Stimulated activated CD4-positive, alpha-beta T cell treated with anti-CD3 and anti-CD28 coated beads, Interleukin-1b, Interleukin-23, amount 100 ng/mL, for 1 hour (primary cell): ENCODE results near the gene SLAMF9.

Experiments used
- DNase-seq, 2 donors: peaks; one replicate each; pipeline ENCODE4 v3.0.0-alpha.2; 2020; ENCODE audit warnings: low read depth in 2 of 2

SLAMF9 gene

DNA sequence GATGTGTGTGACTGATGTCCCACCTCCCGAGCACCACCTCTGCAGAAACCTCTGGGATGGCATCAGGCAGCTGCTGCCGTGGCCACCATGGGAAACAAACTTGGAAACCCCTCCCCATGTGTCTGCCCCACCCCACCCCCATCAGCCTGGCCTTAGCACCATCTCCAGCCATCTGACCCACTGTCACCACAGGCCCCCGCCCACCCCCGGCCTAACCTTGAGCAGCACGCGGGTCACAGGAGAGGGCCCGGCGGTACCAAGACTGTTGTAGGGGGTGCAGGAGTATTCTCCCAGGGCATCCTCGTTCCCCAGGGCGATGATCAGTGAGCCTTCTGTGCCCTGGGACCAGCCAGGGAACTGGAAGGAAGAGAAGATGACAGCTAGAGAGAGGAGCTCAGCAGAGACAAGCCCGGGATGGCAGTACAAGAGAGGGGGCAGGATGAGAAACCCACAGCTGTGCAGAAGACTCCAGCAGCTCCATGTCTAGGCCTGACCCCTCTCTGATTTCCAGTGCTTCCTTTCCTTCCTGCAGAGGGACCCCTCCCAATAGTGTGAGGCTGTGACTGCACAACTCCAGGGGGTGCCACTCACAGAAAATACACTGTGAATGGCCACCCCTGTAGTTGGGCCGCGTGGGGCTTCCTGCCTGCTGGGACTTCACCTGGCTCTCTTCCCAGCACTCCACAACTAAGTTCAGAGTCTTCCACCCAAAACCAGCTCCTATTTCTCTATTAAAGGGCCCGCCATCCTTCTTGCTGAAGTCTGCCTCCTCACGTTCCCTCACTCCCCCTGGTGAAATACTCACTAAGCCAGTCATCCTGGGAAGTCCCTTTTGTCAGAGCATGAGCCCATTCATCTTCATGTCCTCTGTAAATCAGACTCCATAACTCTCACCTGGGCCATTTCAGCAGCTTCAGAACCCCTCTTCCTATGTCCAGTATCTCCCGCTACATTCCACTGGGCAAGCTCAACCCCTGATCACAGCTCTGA is 21.4 kb downstream of the SLAMF9 start:
- no peak for DNase-seq

DNA sequence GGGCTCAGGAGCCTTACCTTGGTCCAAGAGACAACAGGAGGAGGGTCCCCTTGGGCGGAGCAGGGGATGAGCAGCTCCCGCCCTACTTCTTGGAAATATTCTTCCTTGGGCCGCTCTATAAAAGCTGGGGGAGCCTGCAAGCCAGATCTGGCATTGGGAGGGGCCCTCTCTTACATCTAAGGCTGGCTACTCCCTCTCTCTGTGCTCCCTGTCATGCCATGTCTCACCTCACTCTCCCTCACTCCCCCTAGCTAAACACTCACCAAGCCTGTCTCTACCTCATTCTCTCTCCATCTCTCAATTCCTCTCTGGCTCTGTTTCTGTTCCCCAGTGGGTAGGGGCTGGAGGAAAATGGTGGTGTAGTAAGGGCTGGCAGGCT is 22.3 kb downstream of the SLAMF9 start:
- DNase-seq: no peak

DNA sequence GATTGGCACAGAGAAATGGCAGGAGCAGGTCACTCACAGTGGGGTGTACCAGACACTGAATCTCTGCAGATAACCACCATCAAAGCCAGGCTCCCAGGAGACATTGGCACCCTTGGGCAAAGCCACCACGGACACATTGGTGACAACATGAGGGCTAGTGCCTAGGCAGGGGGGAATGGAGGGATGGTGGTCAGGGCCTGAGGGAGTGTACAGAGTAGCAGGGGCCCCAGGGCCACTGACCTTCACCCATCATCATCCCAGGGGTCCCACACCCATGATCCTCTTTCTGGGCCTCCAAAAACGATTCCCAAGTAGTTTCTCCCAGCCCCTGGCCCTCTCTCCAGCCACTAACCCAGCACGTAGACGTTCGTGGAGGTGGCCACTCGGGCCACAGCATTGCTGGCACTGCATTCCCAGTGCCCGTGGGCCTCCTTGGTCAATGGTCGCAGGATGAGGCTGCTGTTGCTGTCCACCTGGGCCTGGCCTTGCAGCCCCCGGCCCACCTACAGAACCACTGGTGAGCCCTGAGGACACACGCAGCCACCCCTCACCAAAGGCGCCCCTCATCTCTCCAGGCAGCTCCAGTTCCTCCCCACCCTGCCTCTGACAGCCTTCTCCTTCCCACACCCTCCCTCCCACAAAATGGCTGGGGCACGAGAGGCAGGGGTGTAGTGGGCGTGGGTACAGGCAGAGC is 22.8 kb downstream of the SLAMF9 start:
- DNase-seq: no peak

DNA sequence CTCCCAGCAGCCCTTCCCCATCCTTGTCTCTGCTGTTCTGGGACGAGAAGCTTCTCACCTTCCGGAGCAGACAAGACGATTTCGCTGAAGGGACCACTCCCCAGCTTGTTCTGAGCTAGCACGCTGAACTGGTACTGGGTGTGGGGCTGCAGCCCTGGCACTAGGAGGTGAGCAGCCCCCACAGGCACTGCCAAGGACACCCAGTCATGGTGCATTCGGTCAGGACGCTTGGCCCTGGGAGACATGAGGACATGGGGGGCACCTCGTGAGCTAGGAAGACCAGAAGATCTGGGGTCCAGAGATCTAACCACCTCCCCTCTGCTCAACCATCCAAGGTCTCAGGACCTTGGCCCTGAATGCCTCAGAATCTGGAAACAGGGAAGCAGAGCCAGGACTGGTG is 23.4 kb downstream of the SLAMF9 start:
- no peak for DNase-seq

DNA sequence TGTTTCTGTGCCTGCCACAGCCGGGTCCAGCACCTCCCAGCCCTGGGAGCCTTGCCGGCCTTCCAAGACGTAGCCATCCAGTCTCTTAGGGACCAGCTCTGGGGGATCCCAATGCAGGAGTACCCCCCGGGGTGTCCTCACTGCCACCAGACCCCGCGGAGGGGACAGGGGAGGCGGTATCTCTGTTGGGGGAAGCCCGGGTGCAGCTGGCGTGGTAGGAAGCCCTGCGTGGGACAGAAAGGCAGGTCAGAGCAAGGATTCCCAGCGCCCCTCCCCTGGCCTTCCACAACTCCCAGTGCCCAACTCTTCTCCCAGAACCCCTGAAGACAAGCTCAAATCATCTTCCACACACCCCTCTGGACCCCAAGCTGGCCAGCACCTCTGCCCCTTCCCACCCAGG is 23.8 kb downstream of the SLAMF9 start:
- no peak for DNase-seq

DNA sequence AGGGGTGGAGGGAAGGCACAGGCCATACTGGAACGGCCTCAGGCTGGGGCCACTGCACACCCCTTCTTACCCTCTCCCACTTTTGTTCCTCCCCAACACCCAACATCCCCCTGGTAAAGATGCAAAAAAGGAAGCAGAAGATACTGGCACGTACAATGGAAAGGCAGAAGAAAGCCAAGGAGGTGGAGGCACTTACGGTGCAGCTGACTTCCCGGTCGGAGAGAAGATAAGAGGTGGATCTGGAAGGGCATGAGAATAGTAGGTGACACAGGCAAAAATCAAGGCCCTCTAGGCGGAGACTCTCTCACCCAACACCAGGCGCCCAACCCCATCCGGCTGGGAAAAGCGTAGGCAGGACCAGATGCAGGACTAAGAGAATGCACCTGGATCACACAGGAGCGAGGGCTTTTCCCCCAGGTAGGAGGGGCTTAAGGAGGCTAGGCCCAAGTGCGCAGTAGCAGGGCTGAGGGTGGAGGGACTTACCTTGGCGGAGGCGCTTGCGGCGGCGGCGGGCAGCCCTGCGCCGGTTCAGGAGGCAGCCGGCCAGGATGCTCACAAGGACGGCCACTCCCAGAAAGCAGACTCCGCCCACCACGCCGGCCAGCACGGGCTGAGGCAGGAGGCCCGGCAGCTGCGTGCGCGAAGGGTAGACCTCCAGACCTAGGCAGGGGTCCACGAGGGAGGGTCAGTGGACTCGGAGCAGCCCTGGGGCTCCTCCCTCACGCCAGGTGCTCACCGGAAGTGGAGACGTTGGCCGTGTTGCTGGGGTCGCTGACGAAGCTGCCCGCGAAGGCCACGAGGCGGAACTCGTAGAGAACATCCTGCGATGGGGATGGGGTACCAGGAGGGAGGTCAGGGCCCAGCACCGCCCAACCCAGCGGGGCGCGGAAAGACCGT is 24.6 kb downstream of the SLAMF9 start:
- no peak for DNase-seq

DNA sequence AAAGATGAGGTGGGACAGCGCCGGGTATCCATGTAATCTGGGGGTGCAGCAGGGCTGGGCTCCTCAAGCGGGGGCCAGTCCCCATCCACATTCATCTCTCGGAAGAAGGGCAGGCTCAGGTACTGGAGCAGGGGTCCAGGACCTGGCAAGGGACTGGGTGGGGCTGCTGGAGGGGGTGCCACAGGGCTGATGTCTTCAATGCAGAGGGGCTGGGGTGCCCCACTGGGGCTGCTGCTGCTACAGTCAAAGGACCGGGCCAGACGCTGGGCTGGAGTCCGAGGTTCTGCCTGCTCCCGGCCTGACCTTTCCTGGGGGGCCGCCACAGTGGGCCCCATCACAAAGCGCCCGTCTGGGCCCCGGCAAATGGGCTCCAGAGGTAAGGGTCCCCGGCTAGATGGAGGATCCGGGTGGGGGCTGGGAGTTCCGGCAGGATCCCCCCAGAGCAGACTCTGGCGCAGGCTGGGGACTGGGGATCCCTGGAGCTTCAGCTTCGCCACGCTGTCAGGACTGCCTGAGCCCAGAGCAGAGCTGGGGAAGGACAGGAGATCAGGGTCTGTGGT is 25.5 kb downstream of the SLAMF9 start:
- no peak for DNase-seq

DNA sequence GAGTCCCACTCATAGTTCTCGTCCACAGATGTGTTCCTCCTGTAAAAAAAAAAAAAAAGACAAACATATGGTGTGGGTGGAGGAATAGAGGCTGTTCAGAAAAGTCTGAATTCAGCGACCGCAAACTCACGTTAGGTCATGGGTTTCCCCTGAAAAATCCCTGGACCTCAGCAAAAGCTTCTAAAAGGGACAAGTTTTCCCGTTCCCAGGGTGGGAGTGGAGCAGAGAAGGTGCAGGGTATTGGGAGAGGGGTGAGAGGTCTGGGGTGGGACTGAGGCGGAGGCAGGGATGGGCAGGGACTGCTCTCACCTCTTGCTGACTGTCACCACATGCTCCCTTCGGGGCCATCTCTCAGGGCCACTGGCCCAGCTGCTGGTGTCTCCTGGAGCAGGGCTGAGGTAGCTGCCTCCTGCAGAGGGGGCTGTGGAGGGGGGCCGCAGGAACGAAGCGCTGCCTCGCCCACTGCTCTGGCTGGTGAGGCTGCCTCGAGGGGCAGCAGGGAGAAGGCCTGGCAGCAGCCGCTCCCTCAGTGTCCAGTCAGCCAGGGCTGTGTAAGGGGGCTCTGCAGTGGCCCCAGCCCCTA is 26.1 kb downstream of the SLAMF9 start:
- no peak for DNase-seq

DNA sequence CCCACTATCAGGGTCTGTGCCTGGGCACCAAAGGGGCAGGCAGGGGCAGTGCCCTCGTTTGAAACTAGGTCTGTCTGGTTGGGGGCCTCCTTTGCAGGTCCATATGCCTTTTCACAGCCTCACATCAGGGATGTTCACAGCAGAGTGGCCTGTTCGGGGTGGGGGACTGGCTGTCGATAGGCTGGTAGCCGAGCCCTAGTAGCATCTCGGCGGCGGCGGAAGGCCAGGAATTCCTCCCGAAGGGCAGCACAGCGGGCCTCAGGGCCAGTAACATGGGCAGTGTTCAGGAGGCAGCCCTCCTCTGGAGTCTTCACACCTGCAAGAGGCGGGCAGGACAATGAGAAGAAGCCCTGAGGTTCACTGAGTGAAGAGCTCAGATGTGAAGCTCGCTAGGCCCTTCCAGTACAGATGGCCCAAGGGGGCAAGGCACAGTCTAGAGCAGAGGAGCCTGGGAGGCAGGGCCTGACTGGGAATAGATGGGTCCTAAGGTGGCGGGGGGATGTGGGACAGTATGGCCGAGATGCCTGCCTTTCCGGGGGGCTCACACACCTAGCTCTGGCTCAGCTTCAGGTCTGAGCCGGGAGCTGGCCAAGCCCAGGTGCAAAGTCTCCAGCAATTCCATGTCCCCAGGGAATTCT is 26.7 kb downstream of the SLAMF9 start:
- no peak for DNase-seq

DNA sequence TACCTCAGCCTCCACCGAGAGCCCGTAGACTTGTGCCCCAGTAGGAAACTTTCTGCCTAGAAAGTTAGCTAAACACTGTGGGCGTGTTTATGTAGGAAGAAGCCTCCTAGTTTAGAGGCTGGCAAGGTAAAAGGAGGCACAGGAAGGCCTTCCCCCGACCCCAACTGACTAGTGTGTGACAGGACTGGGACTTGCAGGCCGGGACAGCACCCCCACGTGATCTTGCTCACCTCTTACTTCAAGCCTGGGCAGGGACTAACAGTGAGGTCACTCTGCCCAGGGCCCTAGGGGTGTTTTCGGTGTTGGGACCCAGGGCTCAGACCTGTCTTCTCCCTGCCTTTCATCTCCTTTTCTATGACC is 28.3 kb downstream of the SLAMF9 start:
- no peak for DNase-seq

DNA sequence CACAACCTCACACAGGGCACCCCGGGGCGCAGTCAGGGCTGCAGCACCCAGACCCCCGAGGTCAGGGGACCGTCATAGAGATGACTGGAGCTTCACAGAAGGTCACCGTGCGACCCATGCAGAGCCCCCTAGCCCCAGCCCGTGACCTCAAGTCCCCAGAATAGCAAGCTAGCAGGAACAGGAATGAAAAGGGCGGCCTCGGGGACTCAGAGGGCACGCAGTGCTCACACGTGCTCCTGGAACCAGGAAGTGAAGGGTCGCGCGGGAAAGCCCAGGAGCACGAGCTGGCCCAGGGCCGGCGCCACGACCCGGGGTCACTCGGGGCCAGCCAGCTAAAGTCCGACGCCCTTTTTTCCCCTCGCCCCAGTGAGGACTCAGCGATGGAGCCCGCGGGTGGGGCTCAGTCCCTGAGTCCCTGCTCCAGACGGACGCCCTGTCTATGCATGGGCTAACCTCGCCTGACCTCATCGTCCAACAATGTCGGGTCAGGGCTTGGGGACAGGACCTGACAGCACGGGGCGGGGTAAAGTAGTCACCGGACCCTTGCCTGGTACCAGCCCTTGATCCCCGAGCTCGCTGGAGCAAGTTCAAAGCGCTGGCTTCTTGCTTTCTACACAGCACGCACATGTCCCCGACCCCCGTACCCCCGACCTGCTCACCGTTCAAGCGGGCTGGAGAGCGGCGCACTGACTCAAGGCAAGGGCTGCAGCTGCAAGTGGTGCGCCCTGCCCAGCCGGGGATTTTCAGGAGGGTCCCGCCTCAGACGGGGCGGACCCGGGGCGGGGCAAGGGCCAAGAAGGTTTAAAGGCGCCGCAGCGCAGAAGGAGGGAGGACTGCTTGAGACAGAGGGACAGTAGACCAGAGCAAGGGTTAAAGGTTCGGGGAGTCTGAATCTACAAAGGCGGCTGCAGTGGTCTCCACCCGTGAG is 29.0 kb downstream of the SLAMF9 start, which contains the start of gene TAGLN2:
TAGLN2 (minus strand) TSS at position 717 of the 928 bp plus-strand sequence. CDS start 4,998 bp downstream, outside the sequence.
- peak; percentile 72 to 87 for DNase-seq

DNA sequence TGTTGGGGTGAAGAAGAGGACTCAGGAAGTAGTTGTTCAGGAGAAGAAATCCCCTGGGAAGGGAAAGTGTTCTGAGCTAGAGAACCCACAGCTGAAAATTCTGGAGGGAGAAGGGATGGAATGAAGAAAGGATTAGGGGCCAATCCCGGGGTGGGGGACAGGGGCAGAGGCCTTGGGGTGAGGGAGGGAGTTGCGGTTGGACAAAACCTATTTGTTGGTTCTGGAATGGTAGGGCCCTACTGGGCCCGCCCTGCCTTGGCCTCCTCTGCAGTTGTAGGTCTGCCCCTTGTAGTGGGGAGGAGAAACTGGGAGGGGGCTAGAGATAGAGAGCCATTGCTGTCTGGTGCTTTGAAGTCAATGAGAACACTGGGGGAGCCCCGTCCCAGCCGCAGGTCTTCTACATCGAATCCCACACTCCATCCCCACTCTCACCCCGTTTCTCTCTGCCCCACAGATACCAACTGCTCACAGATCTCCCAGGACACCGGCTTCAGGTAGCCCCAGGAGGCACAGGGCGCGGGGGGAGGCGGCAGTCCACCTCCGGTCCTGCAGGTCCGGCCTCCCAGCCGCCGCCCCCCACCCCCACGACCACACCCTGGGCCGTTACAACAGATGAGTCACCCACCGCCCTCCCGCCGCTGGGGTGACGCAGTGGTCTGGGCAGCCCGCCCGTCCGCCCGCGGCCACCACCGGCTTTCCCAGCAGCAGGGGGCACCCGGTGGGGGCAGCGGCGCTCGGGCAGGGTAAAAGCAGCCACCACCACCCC is 29.8 kb downstream of the SLAMF9 start:
- DNase-seq: peak; percentile 22 to 32

DNA sequence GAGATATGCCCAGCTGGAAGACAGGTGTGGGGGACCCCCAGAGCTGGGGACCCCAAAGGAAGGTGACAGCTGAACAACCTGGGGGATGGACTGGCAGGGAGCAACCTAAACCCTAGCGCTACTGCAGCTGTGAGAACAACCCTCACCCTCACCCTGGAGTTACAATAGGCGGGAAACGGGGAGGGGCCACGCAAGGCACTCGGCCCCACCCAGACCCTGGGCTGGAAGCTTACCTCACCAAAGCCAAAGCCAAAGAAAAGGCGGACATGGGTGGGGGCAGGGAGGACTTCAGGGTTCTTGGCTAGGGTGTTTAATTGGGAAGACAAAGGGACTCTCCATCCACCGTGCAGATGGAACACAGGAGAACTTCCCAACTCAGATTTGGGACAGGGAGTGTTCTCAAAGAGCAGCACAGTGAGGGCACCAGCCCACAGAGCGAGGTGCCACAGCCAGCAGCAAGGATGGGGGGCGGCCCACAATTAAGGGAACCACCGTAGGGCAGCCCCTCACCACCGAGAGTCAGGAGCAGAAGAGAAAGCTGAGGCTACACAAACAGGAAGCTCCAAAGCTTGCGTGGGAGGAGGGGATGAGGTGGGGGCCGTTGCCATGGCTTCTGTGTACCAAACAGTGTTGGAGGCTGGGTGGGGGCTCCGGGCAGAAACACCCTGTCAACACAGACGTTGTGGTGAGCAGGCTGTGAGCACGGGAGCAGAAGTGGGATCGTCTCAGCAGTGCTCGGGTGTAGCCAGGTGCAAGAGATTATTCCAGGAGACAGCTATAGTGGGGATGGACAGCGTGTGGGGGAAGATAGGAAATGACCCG is 30.6 kb downstream of the SLAMF9 start:
- DNase-seq: peak; percentile 36 to 76

DNA sequence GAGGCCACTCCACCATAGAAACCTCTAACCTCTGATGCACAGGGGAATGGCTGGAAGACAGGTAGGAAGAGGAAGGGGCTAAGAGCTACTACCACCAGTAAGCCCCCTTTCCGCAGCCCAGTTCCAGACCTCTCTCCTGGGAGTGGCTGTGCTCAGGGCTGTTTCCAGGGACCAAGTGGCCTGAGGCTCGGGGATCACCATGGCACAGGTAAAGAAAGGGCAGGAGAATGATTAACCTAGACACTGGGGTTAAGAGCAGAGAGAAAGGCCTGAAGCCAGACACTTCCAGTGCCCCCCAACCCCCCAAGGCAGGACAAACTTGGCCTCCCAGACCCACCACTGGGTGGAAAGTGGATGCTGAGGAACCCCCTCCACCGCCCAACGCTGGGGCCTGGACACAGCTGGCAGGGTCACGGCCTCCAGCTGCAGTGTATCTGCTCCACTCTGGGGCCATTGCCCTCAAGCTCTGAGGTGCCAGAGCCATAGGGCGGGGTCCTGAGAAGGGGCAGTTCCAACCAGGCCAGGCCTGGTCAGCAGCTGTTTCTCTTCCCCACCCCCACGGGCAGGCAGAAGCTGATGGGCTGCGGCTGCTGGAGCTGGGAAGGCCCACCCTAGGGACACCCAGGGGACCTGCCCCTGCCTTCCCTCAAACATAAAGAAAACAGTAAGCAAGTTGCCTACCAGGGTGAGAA is 31.4 kb downstream of the SLAMF9 start:
- no peak for DNase-seq

DNA sequence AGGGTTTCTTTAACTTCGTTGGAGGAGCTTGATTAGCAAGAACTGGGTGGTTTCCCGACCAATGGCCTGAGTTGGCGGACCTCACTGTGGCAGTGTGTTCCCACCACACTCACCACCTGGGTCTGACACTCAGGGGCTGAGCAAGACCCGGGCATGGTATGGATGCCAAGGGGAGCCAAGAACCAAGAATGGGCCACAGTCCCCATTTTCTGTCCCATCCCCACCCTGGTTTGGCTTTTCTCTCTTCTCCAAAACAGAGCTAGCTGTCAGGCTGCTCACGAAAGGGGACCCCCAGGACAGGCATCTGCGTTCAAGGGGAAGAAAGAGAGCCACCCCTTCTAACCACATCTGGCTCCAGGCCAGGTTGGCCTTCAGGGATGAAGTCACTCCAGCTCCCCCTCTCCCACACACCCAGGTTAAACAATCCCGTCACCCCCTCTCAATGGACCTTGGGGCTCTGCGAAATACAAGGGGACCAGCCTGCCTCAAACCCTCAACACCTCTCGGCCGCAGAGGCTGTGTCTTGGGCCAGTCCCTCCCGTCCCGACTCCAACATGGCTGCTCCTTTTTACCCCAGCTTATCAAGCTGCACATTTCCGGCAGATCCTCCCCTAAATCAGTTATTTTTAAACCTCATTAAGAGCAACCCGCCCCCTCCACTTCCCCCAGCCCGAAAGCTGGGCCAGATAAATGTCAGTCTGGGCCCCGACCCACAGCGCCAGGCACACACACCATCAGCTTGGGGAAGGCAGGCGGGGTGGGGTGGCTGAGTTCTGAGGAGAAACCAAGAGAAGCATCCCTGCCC is 32.1 kb downstream of the SLAMF9 start:
- DNase-seq: no peak

DNA sequence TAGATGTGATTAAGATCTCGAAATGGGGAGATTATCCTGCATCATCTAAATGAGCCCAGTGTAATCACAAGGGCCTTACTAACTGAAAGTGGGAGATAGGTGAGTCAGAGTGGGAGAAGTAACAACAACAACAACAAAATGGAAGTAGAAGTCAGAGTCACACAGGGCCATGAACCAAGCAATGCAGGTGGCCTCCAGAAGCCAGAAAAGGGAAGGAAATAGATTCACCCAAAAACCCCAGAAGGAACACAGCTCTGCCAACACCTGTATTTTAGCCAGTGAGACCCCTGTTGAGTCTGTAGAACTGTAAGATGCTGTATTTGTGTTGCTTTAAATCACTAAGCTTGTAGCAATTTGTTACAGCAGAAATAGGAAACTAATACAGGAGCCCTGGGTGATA is 32.8 kb downstream of the SLAMF9 start:
- no peak for DNase-seq

DNA sequence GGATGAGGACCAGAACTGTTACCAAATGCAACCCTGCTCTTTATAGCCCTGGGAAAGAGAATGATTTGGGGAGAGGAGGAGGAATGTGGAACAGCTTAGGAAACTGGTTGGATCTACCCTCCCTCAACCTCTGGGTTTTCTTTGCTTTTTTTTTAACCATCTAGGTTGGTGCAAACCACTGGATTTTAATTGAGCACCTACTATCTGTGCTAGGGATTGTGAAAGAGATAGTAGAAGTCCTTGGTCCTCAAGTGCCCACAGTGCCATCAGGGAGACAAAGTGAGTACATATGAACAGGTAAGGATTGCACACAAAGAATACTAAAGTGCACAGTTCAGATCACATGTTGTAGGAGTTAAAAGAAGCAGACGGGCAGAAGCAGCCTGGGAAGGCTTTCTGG is 33.4 kb downstream of the SLAMF9 start:
- DNase-seq: no peak
